Activated CD4-positive, alpha-beta T cell treated with anti-CD3 and anti-CD28 coated beads, Interleukin-2, amount 10 ng/mL, durations not matched to agents 24 days and 14 days (primary cell): ENCODE data around the gene RAB3C. TPM values are rescaled to one million over a fixed set of nuclear protein-coding genes. Genes with fewer than 3 reads are reported as not detected.

Experiments
- DNase-seq: peaks from one replicate; pipeline ENCODE4 v3.0.0; 2022
- H3K27ac Mint-ChIP-seq: one replicate; pipeline ENCODE4 v1.8.0; 2022; ENCODE audit warnings: mild to moderate bottlenecking, mixed read lengths
- H3K27me3 Mint-ChIP-seq: one replicate; pipeline ENCODE4 v1.8.0; 2022; ENCODE audit warnings: mixed read lengths
- H3K36me3 Mint-ChIP-seq: one replicate; pipeline ENCODE4 v1.8.0; 2022; ENCODE audit warnings: low read depth, mild to moderate bottlenecking, mixed read lengths
- H3K4me1 Mint-ChIP-seq: one replicate; pipeline ENCODE4 v1.8.0; 2021; ENCODE audit warnings: mixed read lengths
- H3K4me3 Mint-ChIP-seq: one replicate; pipeline ENCODE4 v1.8.0; 2022; ENCODE audit warnings: mild to moderate bottlenecking, moderate library complexity, mixed read lengths
- H3K9me3 Mint-ChIP-seq: one replicate; pipeline ENCODE4 v1.8.0; 2021; ENCODE audit warnings: mixed read lengths
- intact Hi-C: fragments of 100-400 bp; cut with micrococcal nuclease; formaldehyde crosslinking; loops from one replicate; pipeline ENCODE4 v1.15.1; 2023
- total RNA-seq: library from RNA; stranded (reverse); gene quantifications from 2 replicates; pipeline ENCODE4 v1.2.3, GENCODE V29; 2022

The RAB3C gene
- total RNA-seq, 1 donor from 2014 or later, result not detected

DNA sequence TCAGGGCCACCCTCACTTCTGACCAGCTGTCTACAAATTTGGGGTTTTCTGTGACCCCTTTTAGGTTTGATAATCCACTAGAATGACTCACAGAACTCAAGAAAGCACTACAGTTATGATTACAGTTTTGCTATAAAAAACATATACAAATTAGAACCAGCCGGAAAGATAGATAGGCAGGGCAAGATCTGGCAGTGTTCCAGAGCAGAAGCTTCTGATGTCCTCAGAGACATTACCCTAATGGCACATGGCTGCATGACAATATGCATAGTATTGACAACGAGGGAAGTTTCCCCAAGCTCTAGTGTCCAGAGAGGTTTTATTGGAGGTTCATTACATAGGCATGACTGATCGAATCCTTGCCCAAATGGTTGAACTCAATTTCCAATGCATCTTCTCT lies 158.1 kb downstream of the RAB3C start:
- no peaks in the 10 kb centered on the region for H3K4me1 Mint-ChIP-seq
- no peaks in the 10 kb centered on the region for H3K9me3 Mint-ChIP-seq
- intact Hi-C loops, result no loop called here
- H3K27ac Mint-ChIP-seq, result no peak overlapping the region
- H3K4me3 Mint-ChIP-seq, result no peak overlapping the region
- no peak for DNase-seq
- H3K36me3 Mint-ChIP-seq, result no peaks in the 10 kb centered on the region
- peaks cover 4% of the 10 kb centered on the region for H3K27me3 Mint-ChIP-seq

DNA sequence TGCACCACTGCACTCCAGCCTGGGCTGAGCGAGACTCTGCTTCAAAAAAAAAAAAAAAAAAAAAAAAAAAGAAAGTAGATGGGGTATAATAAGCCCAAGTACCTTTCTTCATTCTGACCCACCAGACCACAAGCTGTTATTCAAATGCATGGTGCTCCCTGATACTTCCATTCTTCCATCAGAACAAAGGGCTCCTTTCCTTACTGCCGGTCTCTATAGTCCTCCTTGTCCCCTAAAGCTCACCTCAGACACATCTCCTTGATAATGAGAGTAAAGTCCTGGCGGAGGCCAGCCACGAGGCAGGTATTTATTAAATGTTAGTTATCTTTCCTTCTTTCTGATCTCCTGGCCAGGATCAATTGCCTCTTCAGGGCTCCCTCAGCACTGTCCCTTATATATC lies 162.5 kb downstream of the RAB3C start:
- H3K36me3 Mint-ChIP-seq, result no peaks in the 10 kb centered on the region
- intact Hi-C loops, result no loop called here
- H3K9me3 Mint-ChIP-seq, result no peaks in the 10 kb centered on the region

DNA sequence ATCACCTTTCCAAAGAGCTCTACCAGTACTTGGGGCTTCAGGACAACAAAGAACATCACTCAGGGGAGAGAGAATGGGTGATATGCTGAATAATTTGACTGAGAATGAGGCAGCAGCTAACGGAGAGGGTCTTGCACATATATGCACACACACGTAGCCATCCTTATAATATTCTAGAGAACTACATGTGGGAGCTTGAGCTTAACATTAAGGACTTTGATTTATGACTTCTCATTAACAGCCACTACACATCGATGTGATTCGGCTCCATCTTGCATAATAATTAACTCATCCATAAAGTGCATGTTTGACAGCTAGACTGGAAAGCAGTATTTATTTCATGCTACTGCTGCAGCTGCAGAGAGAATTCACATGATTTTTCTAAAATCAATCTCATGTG lies 163.4 kb downstream of the RAB3C start:
- no peak for DNase-seq
- Mint-ChIP-seq H3K4me1 (no peaks in the 10 kb centered on the region), H3K9me3 (no peaks in the 10 kb centered on the region), H3K4me3 (no peak overlapping the region), H3K27ac (no peak overlapping the region), H3K36me3 (no peaks in the 10 kb centered on the region), H3K27me3 (peaks cover 11% of the 10 kb centered on the region)
- intact Hi-C loops, result no loop called here

More for the DNA sequence above, 162.5 kb downstream of the RAB3C start:
- H3K4me3 Mint-ChIP-seq, result no peak overlapping the region
- no peaks in the 10 kb centered on the region for H3K4me1 Mint-ChIP-seq
- H3K27me3 Mint-ChIP-seq, result peaks cover 11% of the 10 kb centered on the region
- DNase-seq, result no peak
- H3K27ac Mint-ChIP-seq, result no peak overlapping the region

DNA sequence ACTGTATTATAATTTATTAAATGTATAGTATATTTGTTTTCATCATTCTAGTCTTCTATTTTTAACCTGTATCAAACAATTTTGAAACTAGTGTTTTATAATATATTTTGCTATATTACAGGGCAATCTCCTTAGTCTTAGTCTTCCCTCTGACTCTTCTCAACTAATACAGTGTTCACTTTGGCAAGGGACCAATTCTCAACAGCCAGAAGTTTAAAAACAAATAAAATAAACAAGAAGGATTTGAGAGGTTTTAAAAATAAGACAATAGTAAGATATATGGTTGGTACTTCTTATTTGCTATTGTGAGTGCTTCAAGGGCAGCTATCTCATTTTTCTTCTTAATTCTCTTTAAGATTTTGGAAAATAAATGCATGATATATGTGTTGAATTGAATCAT lies 167.2 kb downstream of the RAB3C start:
- DNase-seq, result no peak
- H3K4me1 Mint-ChIP-seq, result no peaks in the 10 kb centered on the region
- no peak overlapping the region for H3K4me3 Mint-ChIP-seq
- no peak overlapping the region for H3K27ac Mint-ChIP-seq
- H3K36me3 Mint-ChIP-seq, result no peaks in the 10 kb centered on the region
- peaks cover 16% of the 10 kb centered on the region for H3K27me3 Mint-ChIP-seq
- no peaks in the 10 kb centered on the region for H3K9me3 Mint-ChIP-seq
- intact Hi-C loops, result no loop called here

DNA sequence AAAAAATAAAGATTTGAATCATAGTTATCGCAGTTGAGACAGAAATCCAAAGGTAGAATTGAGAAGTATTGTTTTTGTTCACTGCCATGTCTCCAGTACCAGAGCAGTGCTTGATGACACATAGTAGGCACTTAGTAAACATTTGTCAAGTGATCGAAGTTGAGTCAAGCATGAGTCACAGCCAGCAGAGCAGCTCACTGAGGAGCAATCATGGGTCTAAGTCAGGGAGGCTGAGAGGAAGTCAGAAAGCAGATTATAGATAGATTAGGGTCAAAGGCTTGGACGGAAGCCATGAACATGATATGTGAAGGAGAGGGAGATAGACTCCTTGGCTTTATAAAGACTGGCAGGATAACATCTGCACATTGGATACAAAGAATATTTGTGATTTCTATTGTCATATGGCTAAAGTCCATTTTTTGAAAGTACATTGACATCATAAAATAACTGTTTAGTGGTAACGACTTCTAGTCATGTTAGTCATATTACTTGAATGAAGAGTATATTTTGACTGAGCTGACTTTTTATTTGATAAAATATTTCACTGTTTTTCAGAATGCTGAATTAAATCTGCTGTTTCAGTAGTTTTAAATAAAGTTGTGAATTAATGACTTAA lies 168.5 kb downstream of the RAB3C start:
- H3K27ac Mint-ChIP-seq, result no peak overlapping the region
- H3K9me3 Mint-ChIP-seq, result no peaks in the 10 kb centered on the region
- H3K36me3 Mint-ChIP-seq, result no peaks in the 10 kb centered on the region
- peaks cover 17% of the 10 kb centered on the region for H3K27me3 Mint-ChIP-seq
- no peak for DNase-seq
- no peaks in the 10 kb centered on the region for H3K4me1 Mint-ChIP-seq
- no peak overlapping the region for H3K4me3 Mint-ChIP-seq
- intact Hi-C loops, result no loop called here

DNA sequence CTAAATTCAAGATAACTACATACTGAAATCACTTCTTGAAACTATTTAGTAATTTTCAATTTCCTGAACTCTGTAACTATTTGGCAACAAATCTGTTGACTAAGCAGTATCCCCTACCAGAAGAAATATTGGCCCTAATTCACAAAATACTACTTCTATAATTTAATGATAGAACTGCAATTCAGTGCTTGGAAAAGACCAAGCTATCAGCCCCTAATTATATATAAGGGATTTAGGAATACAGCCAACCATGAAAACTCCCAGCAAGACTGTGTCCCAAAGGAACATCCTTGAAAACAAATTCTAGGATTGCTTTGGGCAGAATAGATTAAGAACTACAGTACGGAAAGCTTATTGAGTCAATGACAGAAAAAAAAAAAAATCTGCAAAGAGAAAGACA lies 169.2 kb downstream of the RAB3C start:
- no peak overlapping the region for H3K27ac Mint-ChIP-seq
- peaks cover 17% of the 10 kb centered on the region for H3K27me3 Mint-ChIP-seq
- no peaks in the 10 kb centered on the region for H3K4me1 Mint-ChIP-seq
- no peak for DNase-seq
- intact Hi-C loops, result no loop called here
- no peak overlapping the region for H3K4me3 Mint-ChIP-seq
- H3K9me3 Mint-ChIP-seq, result no peaks in the 10 kb centered on the region
- no peaks in the 10 kb centered on the region for H3K36me3 Mint-ChIP-seq

DNA sequence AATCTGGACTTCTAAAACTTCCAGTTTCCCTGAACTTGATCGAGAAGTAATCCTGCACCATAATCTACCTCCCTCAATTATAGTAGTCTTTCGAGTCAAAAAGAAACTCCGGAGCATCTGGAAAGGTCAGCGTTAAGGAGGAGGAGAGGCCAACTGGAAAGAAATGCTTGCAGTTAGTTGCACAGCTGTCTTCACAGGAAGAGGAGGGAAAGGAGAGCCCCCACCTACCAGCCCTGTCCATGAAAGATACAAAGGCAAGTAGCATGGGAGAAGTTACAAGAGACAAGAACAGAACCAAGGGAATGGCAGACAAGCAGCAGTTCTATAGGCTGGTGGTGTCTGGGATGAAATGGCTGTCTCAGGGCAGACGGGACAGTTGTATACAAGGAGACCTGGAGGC lies 170.6 kb downstream of the RAB3C start:
- no peaks in the 10 kb centered on the region for H3K9me3 Mint-ChIP-seq
- no peak overlapping the region for H3K4me3 Mint-ChIP-seq
- H3K36me3 Mint-ChIP-seq, result no peaks in the 10 kb centered on the region

DNA sequence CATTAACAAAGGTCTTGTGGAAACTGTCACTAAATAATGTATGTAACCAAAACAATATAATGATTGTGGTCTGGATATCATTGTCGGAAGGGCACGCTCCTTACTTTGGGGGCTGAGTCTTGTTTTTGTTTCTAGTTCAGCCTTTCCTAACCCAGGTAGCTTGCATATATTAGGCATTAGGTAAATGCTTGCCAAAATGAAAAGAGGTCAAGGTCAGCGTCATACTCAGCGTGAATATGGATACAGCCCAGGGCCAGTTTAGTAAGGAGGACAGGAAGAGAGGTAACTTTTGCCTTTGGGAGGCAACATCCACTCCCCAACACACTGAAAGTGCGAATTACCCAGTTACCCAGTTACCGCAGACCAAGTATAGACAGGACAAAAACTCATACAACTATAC lies 171.4 kb downstream of the RAB3C start:
- peaks cover 11% of the 10 kb centered on the region for H3K27me3 Mint-ChIP-seq
- no peak overlapping the region for H3K4me3 Mint-ChIP-seq
- DNase-seq, result no peak
- H3K27ac Mint-ChIP-seq, result no peak overlapping the region
- no peaks in the 10 kb centered on the region for H3K36me3 Mint-ChIP-seq
- H3K4me1 Mint-ChIP-seq, result peaks cover 4% of the 10 kb centered on the region
- intact Hi-C loops, result no loop called here
- no peaks in the 10 kb centered on the region for H3K9me3 Mint-ChIP-seq

More for the DNA sequence above, 170.6 kb downstream of the RAB3C start:
- Mint-ChIP-seq H3K4me1 (no peaks in the 10 kb centered on the region), H3K27ac (no peak overlapping the region), H3K27me3 (peaks cover 13% of the 10 kb centered on the region)
- intact Hi-C loops, result no loop called here
- DNase-seq, result no peak

DNA sequence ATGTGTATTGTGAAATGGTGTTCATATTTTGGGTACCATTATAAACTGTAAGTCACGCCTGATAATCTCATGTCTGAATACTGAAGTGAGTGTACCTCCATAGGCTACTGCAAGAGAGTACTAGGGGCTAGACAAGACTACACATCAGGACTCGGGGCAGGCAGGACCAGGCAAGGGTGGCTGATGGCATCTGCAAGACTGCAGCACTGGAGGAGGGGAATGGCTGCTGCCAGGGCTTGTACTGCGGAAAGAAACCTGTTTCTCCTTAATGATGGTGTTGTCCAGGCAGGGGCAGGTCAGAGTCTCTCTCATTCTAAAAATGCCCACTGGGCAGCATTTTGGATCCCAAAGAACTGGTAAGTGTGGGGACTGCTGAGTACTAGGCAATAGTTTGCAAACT lies 172.5 kb downstream of the RAB3C start:
- no peak for DNase-seq
- Mint-ChIP-seq H3K27me3 (peaks cover 11% of the 10 kb centered on the region), H3K36me3 (no peaks in the 10 kb centered on the region), H3K9me3 (no peaks in the 10 kb centered on the region), H3K4me1 (peaks cover 13% of the 10 kb centered on the region), H3K27ac (no peak overlapping the region), H3K4me3 (no peak overlapping the region)
- intact Hi-C loops, result no loop called here

DNA sequence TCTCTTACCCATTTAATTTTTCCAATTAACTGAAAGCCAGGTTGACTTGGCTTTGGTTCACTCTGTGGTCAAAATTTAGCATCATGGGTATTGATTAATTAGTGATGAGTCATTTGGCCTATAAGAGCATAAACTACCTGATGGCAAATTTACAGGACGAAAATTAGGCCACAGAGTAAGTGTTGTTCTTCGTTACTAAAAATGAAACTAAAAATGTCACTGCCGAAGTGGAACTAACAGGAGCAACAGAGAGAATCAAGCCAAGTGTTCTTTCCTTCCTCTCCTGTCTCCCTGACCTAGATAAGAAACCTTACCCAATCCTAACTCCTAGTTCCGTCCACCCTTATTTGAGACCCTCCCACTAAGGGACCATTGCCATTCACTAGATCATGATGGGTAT lies 176.9 kb downstream of the RAB3C start:
- peak; percentile 64 for DNase-seq
- Mint-ChIP-seq H3K27ac (peak overlapping the region; percentile 50), H3K4me3 (peak overlapping the region; percentile 71), H3K36me3 (no peaks in the 10 kb centered on the region), H3K9me3 (no peaks in the 10 kb centered on the region), H3K4me1 (peaks cover 24% of the 10 kb centered on the region), H3K27me3 (peaks cover 4% of the 10 kb centered on the region)
- intact Hi-C loops, result no loop called here

DNA sequence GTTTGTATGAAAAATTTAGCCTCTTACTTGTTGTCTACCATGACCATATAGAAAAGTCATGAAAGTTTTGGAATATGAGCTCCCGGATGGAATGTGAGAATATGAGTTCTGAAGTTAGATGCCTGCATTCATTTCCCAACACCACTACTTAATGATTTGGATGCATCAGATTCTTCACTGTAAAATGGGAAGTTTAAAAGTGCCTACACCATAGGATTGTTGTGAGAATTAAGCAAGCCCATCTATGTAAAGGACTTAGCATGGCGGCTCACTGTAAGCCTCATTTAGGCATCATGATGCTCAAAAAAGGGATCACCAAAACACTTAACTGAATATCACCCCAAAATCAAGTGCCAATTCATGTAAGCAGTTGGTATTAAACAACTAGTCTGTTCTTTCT lies 177.3 kb downstream of the RAB3C start:
- H3K4me3 Mint-ChIP-seq, result peak overlapping the region; percentile 71
- intact Hi-C loops, result no loop called here
- H3K9me3 Mint-ChIP-seq, result no peaks in the 10 kb centered on the region
- no peaks in the 10 kb centered on the region for H3K36me3 Mint-ChIP-seq
- DNase-seq, result no peak
- peaks cover 2% of the 10 kb centered on the region for H3K27me3 Mint-ChIP-seq
- peaks cover 24% of the 10 kb centered on the region for H3K4me1 Mint-ChIP-seq
- peak overlapping the region; percentile 50 for H3K27ac Mint-ChIP-seq

DNA sequence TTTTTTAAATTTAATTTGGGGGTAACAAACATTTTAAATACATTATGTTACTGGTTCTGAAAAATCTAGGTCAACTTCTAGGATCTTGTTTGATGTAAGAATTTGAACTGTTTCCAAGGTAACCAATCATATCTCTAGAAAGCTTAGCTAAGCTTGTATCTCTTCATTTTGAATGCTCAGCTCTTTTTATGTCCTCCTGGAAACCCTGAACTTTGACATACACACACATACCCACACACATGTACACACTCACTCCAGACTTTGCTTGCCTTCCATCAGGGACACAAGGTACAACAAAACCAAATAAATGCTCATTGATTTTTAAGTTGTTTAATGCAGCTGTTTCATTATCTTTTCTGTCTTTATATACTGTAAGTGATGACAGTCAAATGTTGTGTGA lies 178.5 kb downstream of the RAB3C start:
- H3K4me1 Mint-ChIP-seq, result peaks cover 28% of the 10 kb centered on the region
- H3K27ac Mint-ChIP-seq, result no peak overlapping the region
- no peaks in the 10 kb centered on the region for H3K27me3 Mint-ChIP-seq
- intact Hi-C loops, result no loop called here
- no peak overlapping the region for H3K4me3 Mint-ChIP-seq
- no peak for DNase-seq
- peaks cover 3% of the 10 kb centered on the region for H3K9me3 Mint-ChIP-seq
- H3K36me3 Mint-ChIP-seq, result no peaks in the 10 kb centered on the region

DNA sequence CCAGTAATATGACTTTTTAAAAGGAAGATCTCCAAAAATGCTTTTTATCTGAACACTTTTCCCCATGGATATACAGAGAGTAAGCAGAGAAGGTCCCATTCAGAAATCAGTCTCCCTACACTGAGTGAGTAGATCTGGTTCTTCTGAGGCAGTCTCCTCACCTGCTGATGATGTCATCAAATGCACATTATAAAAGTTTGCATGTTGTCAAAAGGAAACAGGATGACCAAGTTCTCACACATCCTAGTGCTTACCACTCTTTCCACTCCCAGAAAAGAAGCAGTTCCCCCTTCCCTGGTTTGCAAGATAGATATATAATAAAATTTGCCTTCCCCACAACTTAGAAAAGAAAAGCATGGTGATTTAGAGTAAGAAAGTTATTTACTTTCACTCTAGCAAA lies 180.5 kb downstream of the RAB3C start:
- peaks cover 28% of the 10 kb centered on the region for H3K4me1 Mint-ChIP-seq
- no peak for DNase-seq
- H3K4me3 Mint-ChIP-seq, result no peak overlapping the region
- H3K36me3 Mint-ChIP-seq, result no peaks in the 10 kb centered on the region
- intact Hi-C loops, result no loop called here
- no peaks in the 10 kb centered on the region for H3K27me3 Mint-ChIP-seq
- peaks cover 3% of the 10 kb centered on the region for H3K9me3 Mint-ChIP-seq
- H3K27ac Mint-ChIP-seq, result no peak overlapping the region

DNA sequence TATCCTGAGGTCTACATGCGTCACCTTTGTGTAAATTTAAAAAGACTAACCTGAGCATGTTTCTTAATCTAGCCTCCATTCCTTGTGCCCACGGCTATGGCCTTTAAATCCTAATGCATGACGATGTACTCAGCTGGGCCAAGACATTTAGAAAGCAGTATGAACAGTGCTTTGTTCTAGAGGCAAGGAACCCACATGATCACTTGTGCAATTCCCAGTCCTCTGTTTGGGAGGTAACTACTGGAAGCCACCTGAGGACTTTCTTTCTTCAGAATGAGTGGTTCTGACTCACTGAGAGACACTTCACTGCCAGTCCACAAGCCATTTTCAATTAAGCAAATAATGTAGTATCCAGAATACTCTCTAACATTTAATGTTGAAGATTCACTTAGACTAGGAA lies 181.3 kb downstream of the RAB3C start:
- no peak for DNase-seq
- H3K4me1 Mint-ChIP-seq, result peaks cover 25% of the 10 kb centered on the region
- H3K27ac Mint-ChIP-seq, result no peak overlapping the region
- H3K27me3 Mint-ChIP-seq, result no peaks in the 10 kb centered on the region
- H3K9me3 Mint-ChIP-seq, result peaks cover 3% of the 10 kb centered on the region
- no peaks in the 10 kb centered on the region for H3K36me3 Mint-ChIP-seq
- no peak overlapping the region for H3K4me3 Mint-ChIP-seq
- intact Hi-C loops, result loop anchor here (2.0 kb wide), 1 partner anchor 31 kb away; no protein-coding TSS in a partner anchor

DNA sequence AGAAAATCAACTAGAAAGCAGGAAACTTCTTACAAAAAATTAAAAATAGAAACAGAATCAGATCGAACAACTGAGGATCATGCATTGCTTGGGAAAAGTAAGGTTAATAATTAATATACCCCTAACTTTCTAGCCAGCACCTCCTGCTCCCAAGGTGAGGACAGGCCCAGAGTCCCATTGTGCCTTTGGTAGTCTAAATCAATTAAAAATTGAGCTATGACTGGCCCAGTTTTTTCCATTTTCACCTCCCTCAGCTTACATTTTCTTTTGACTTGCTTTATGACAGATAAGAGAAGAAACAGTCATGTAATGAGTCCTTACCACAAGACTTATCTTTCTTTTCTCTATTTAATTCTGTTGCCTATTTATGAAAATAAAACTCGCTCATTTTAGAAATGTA lies 182.2 kb downstream of the RAB3C start:
- no peak for DNase-seq
- Mint-ChIP-seq H3K9me3 (peaks cover 3% of the 10 kb centered on the region), H3K4me1 (peaks cover 18% of the 10 kb centered on the region), H3K27ac (no peak overlapping the region), H3K27me3 (no peaks in the 10 kb centered on the region), H3K36me3 (no peaks in the 10 kb centered on the region), H3K4me3 (no peak overlapping the region)
- intact Hi-C loops, result loop anchor here (1.0 to 2.0 kb wide), 2 partner anchors 10 to 30 kb away; no protein-coding TSS in a partner anchor
